GM12801 (cell line): Measurements from ENCODE around the gene P3H4.

Source experiments
- CTCF ChIP-seq: IDR thresholded peaks from one replicate; pipeline ENCODE4 v1.5.1; 2011; ENCODE audit warnings: control low read depth; ENCODE audit not compliant: insufficient read length; ENCODE audit errors: extremely low read depth

The P3H4 gene

GRCh38 chr17:41812381-41813151, 817 bp upstream of the P3H4 start, which contains the start of gene FKBP10:
TSS of gene FKBP10 (plus strand) at chr17:41813004. CDS start at chr17:41813035, 31 bp downstream.
- no peak for TF ChIP-seq CTCF

- TF ChIP-seq CTCF: no peak
Measured at GRCh38 chr17:41810659-41811548, 845 bp downstream of the P3H4 start.

GRCh38 chr17:41806685-41807445, 4.9 kb downstream of the P3H4 start:
- no peak for TF ChIP-seq CTCF

GRCh38 chr17:41803049-41804020, 8.4 kb downstream of the P3H4 start:
- TF ChIP-seq CTCF: no peak

GRCh38 chr17:41801374-41802271, 10.1 kb downstream of the P3H4 start:
- no peak for TF ChIP-seq CTCF
